Cardiac fibroblast (primary cell): ENCODE results near the gene FBH1.
"Not testable (repeated sequence)": the region's sequence is repeated elsewhere in the genome, so short reads cannot be mapped to it uniquely, and the experiment has no call there.

Source experiments
- DNase-seq, 2 donors: peaks; one replicate each; pipeline versions ENCODE4 v3.0.0 to v3.0.0-alpha.2; 2010; ENCODE audit warnings: low read depth in 2 of 2
- H3K4me3 ChIP-seq, 2 donors: replicated peaks in 1 of 2; 1 replicate in 1 of 2; 2 replicates in 1 of 2; pipeline ENCODE4 v1.5.1; 2011; ENCODE audit warnings: low read depth in 2 of 2, low read length in 2 of 2, mild to moderate bottlenecking in 2 of 2, moderate library complexity in 1 of 2
- TF ChIP-seq, protein P1 (sequence below): IDR thresholded peaks from one replicate; pipeline ENCODE4 v1.5.1; 2011; ENCODE audit warnings: low read depth, mild to moderate bottlenecking, low read length, inconsistent platforms

Gene FBH1

DNA sequence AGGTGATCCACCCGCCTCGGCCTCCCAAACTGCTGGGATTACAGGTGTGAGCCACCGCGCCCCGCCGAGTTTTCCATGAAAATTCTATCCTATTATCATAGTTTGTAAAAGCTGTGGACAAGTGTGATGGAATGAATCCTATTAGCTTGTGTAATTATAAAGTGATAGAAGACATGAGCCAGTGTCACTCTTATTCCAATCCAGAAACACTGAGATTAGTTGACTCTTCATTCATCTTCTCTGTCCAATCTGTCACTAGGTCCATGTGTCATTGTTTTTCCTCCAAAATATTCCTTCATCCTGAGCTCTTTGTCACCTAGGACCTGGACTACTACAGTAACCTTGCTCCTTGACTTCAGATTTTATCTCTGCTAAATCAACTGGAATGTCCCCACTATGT lies 13.5 kb downstream of the FBH1 start:
- H3K4me3 ChIP-seq = no peak overlapping the region
- TF ChIP-seq, protein P1, sequence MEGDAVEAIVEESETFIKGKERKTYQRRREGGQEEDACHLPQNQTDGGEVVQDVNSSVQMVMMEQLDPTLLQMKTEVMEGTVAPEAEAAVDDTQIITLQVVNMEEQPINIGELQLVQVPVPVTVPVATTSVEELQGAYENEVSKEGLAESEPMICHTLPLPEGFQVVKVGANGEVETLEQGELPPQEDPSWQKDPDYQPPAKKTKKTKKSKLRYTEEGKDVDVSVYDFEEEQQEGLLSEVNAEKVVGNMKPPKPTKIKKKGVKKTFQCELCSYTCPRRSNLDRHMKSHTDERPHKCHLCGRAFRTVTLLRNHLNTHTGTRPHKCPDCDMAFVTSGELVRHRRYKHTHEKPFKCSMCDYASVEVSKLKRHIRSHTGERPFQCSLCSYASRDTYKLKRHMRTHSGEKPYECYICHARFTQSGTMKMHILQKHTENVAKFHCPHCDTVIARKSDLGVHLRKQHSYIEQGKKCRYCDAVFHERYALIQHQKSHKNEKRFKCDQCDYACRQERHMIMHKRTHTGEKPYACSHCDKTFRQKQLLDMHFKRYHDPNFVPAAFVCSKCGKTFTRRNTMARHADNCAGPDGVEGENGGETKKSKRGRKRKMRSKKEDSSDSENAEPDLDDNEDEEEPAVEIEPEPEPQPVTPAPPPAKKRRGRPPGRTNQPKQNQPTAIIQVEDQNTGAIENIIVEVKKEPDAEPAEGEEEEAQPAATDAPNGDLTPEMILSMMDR = no peak
- DNase-seq = no peak

- DNase-seq = no peak
- no peak overlapping the region for H3K4me3 ChIP-seq
- TF ChIP-seq, protein P1 = no peak
These were observed 14.2 kb downstream of the FBH1 start for GRCh38 chr10:5904227-5904626.

GRCh38 chr10:5905854-5906507 lies 15.9 kb downstream of the FBH1 start:
- peak in 1 of 2 donors; percentile 4 for DNase-seq
- TF ChIP-seq, protein P1 = no peak
- H3K4me3 ChIP-seq = no peak overlapping the region

GRCh38 chr10:5906651-5907050 lies 16.6 kb downstream of the FBH1 start:
- TF ChIP-seq, protein P1 = no peak

GRCh38 chr10:5908676-5909075 lies 18.6 kb downstream of the FBH1 start:
- not testable (repeated sequence) for H3K4me3 ChIP-seq, DNase-seq

More at GRCh38 chr10:5906651-5907050, 16.6 kb downstream of the FBH1 start:
- DNase-seq = peak in 1 of 2 donors; percentile 11
- no peak overlapping the region for H3K4me3 ChIP-seq

DNA sequence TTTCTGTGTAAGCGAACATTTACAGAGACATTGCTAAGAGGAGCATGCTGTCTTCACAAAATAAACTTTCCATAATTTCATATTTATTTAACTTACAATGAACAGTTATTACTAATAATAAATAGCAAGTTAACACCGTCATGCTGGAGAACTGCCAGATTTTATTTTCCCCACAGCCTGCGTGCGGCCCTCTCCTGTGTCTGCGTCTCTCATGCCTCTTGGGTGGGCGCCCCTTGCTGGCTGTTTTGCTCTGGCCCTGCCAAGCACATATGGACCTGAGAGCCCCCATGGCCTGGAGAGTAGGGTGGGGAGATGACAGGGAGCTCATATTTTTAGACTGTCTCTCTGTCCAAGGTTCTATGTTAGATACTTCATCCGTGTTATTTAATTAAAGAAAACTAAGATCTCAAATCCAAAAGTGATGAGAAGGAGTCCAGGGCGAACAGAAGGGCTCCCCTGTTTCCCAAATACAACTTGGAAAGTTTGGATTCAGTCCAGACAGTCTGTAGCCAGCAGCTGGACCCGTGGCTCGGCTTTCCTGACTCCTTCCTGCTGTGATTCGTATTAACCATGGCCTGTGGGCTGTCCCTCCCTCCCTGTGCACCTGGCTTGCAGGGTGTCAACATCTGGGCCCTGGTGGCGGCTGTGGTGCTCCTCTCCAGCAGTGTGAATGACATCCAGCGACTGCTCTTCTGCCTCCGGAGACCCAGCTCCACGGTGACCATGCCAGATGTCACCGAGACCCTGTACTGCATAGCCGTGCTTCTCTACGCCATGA lies 20.5 kb downstream of the FBH1 start:
- TF ChIP-seq, protein P1 = no peak
- H3K4me3 ChIP-seq = no peak overlapping the region
- DNase-seq = no peak

- TF ChIP-seq, protein P1 = no peak
- no peak for DNase-seq
- H3K4me3 ChIP-seq = no peak overlapping the region
These were observed 21.6 kb downstream of the FBH1 start for GRCh38 chr10:5911670-5912069.
